Astrocyte (in vitro differentiated cells and primary cell): ENCODE data around the gene CSH2.
A peak's percentile ranks its signal among the peaks of the same experiment; 100 is the strongest.
"Not testable (repeated sequence)": the region's sequence is repeated elsewhere in the genome, so short reads cannot be mapped to it uniquely, and the experiment has no call there.

Experiments
- EZH2 ChIP-seq: IDR thresholded peaks from 2 replicates; pipeline ENCODE4 v1.6.1; 2012; ENCODE audit warnings: mild to moderate bottlenecking, low read length, inconsistent platforms; ENCODE audit not compliant: insufficient read depth
- TF ChIP-seq, protein P1 (sequence below): IDR thresholded peaks from 2 replicates; pipeline ENCODE4 v1.5.1; 2011; ENCODE audit warnings: low read depth, mild to moderate bottlenecking, inconsistent platforms, low read length, moderate library complexity; ENCODE audit not compliant: insufficient read depth

GRCh38 chr17:63889026-63889848 is 15.8 kb upstream of the CSH2 start:
- TF ChIP-seq, protein P1, sequence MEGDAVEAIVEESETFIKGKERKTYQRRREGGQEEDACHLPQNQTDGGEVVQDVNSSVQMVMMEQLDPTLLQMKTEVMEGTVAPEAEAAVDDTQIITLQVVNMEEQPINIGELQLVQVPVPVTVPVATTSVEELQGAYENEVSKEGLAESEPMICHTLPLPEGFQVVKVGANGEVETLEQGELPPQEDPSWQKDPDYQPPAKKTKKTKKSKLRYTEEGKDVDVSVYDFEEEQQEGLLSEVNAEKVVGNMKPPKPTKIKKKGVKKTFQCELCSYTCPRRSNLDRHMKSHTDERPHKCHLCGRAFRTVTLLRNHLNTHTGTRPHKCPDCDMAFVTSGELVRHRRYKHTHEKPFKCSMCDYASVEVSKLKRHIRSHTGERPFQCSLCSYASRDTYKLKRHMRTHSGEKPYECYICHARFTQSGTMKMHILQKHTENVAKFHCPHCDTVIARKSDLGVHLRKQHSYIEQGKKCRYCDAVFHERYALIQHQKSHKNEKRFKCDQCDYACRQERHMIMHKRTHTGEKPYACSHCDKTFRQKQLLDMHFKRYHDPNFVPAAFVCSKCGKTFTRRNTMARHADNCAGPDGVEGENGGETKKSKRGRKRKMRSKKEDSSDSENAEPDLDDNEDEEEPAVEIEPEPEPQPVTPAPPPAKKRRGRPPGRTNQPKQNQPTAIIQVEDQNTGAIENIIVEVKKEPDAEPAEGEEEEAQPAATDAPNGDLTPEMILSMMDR = peak; percentile 30
- TF ChIP-seq EZH2 = not testable (repeated sequence)
